Loucy (cell line): Measurements from ENCODE around the gene CADM3.

Experiments
- CTCF ChIP-seq: fragments of 200-600 bp; sonication (generic); conservative IDR thresholded peaks from 2 replicates; pipeline ENCODE4 v1.5.1; 2014; ENCODE audit warnings: mild to moderate bottlenecking, antibody characterized with exemption, low read length
- EZH2phosphoT487 ChIP-seq: fragments of 200-600 bp; IDR thresholded peaks from 2 replicates; pipeline ENCODE4 v1.6.1; 2018; ENCODE audit warnings: antibody characterized with exemption, mild to moderate bottlenecking, moderate library complexity, borderline replicate concordance

DNA sequence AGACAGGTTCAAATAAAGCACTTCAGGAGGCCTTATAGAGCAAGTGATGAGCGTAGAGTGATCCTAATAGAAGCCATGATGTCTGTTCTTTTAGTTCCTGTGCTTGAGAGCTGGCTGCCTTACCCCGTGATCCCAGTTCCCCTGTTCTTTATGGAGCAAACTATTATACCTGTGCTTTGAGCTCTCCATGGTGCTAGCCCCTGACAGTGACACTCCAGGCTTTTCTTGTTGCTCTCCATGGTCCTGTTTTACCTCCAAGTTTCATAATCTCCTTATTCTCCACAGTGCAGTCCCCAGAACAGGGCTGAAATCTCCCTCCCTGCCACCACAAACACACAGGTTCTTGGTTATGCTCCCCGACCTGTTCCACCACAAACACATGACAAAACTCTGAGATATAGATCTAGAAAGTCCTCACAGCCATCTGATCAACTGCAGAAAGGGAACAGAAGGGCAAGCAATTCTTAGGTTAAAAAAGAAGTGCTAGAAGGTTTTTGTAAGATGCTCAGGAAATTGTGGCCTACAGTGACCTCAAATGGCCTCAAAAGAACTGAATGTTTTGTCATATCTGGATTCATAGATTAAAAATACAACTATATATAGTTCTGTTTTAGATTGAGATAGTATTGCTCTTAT is 6.0 kb downstream of the CADM3 start:
- TF ChIP-seq CTCF (no peak), EZH2phosphoT487 (no peak)
